ENCODE measurements around the gene CFAP53.

- no peak for TF ChIP-seq CTCF (IDR thresholded peaks at IDR 0.05; ENCODE audit: low read length)
- TF ChIP-seq EZH2 (optimal IDR thresholded peaks at IDR 0.05; ENCODE audit: low read depth, low read length) = no peak
- no peak for TF ChIP-seq EZH2phosphoT487 (IDR thresholded peaks at IDR 0.05; ENCODE audit: low read length)
Observed at GRCh38 chr18:50299626-50300388, 33.5 kb upstream of the CFAP53 start.
